HL-60/S4 (cell line): ENCODE data around the gene DGKG.

Experiments used
- in situ Hi-C: fragments of 300-500 bp; cut with MboI; formaldehyde crosslinking; loops from 2 replicates; pipeline ENCODE4 v1.14.3; 2022; ENCODE audit warnings: low sequenced_read_pairs

The DGKG gene

DNA sequence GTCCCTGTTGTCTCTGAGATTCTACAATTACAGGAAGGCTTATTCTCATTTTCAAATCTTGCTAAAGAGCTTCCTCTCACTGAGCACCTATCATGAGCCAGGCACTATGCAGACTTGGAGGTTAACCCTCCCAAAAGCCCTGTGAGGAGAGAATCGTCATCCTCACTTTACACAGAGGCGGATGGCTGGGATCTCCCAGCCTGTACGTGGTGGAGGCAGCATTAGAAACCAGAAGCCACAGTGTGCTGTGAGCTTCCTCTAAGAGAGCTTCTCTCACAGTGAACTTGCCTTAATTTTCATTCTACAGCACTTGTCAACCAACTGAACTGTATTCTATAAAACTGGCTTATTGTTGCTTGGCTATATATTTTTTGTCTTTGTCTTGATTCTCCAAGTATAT lies 6.1 kb upstream of the DGKG start:
- in situ Hi-C loops: no loop called here

GRCh38 chr3:186367631-186368030 lies 5.6 kb upstream of the DGKG start:
- in situ Hi-C loops: no loop called here

- in situ Hi-C loops: no loop called here
Observed at GRCh38 chr3:186366206-186366605, 4.2 kb upstream of the DGKG start.

DNA sequence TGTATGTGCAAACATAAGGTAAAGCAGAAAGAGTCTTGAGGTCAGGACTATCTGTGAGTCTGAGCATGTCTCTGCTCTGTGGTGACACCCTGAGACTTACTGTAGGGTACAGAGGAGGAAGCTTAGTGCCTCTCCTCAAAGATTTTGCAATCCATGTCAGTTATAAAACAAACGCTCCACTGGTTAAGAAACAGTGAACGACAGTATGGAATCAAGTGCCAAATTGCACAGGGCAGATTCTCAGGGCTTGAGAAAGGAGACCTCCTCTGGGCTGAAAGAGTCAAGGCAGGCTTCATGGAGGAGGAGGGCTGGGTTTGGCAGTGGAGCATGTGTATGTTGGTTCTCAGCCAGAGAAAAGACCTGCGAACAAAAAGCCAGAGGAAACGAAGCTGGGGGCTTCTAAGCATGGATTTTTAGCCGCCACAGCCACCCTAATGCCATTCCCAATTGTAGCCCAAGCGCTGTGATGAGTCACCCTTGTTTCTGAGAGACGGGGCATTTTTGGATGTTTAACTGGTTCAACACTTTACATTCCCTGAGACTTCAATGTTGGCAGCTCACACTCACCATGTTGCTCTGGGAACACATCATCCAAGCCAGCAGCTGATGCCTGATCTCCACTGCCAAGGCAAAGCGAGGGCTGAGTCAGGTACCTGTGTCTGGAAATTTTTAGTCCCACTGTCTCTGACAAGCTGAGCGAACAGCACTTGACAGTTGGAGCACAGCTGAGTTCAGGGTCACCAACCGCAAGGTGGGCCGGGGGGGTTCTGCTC lies 3.4 kb upstream of the DGKG start:
- in situ Hi-C loops: no loop called here

DNA sequence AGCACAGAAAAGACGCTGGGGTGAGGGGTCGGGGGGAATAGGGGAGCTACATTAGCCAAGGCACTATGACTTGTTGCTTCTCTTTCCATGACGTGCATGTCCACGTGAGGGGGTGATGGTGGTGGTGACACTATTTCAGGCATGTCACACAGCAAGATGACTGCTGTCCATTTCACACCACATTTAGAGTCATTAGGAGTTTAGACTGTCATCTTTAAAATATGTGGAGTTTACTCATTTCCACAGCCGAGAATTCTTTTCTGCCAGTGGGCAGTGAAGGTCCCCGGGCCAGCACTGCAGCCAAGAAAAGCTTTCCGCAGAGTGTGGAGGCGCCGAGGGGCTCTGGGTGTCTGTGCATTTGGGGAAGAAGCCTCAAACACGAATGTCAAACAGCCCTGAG lies 954 bp upstream of the DGKG start:
- in situ Hi-C loops: no loop called here

- in situ Hi-C loops: no loop called here
Observed at GRCh38 chr3:186362537-186362842, 456 bp upstream of the DGKG start.

- in situ Hi-C loops: no loop called here
Observed at GRCh38 chr3:186361246-186361761, 730 bp downstream of the DGKG start.

DNA sequence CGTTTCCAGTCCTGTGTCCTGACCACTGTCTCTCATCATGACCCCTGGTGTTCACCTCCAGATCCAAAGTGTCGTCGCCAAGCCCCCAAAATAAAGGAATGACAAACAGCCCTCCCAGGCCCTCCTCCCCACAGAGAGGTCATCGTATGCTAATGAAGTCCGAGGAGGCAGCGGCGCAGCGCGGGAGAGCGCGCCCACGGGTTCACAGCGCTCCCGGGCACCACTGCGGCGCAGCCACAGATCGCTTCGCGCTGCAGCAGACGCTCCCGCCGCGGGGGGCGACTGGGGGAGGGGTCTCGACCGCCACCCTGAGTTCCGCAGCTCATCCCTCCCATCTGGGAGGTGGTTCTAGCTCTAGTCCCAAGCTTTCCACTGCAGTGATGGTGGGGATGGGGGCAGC lies 1.3 kb downstream of the DGKG start:
- in situ Hi-C loops: no loop called here

DNA sequence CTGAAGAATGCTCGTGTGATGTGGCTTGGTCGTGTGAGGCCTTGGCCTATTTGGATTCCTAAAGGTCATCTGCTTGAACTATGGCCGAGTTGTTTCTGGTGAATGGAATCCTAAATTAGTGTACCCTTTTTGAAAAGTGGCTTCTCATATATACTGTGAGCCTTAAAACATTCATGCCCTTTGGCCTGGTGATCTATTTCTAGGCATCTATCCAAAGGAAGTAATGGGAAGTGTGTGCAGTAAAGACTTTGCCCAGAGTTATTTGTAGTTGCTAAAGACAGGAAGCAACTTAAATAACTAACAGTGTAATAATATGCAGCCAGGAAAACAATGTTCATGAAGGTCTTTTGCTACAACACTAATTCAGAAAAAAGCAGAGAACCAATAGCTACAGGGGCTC lies 3.0 kb downstream of the DGKG start:
- in situ Hi-C loops: no loop called here

- in situ Hi-C loops: no loop called here
Observed at GRCh38 chr3:186356152-186356551, 5.9 kb downstream of the DGKG start.

DNA sequence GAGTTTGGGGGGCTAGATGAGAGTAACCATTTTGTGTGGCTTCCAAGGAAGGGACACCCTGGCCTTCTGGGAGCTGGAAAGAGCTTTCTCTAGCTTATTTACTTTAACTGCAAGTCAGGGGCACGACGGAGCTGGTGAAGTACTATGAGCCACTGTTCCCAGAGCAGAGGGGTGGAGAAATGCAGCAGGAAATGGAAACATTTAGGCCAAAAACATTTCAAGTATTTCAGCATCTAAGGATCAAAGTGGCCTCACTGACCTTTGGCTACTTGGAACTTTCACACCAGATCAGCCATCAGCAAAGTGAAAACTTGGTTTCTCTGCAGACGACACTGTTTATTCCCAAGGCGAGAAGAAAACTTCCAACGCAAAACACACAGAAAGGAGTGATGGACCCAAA lies 7.9 kb downstream of the DGKG start:
- in situ Hi-C loops: no loop called here

DNA sequence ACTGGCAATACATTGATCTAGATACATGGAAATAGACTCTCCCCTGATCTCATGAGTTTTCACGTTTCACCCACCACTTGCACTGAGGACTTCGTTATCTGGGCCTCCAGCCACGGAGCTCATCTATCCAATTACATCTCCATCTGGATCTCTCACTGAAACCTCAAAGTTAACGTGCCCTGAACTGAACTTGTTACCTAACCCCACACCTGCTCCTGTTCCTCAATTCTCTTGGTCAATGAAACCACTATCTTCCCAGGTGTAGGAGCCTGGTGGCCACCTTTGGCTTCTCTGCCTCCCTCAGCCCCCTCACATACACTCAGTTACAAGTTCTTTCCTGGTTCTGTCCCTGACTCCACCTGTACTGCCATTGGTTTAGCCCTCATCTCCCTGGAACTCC lies 9.7 kb downstream of the DGKG start:
- in situ Hi-C loops: no loop called here

GRCh38 chr3:186342197-186342596 lies 19.8 kb downstream of the DGKG start:
- in situ Hi-C loops: no loop called here

GRCh38 chr3:186340204-186340603 lies 21.8 kb downstream of the DGKG start:
- in situ Hi-C loops: no loop called here

GRCh38 chr3:186339180-186339918 lies 22.7 kb downstream of the DGKG start:
- in situ Hi-C loops: no loop called here

DNA sequence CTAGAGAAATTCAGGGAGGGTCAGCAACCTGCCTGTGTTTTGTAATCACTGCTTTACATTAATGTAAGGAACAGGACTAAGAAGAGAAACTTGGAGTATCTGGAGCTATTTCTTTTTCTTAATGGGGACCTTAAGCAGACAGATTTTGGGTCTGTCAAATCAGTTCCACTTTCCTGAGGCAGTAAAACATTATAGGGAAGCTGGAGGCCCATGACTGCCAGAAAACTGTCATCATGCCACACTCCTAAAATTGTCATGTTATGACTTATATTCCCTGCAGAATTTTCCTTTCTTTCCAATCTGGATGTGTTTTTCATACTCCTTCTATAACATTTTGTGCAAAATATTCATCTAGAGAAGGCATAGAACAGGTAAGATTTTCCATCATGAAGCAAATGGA lies 28.8 kb downstream of the DGKG start:
- in situ Hi-C loops: no loop called here

GRCh38 chr3:186330772-186331460 lies 31.1 kb downstream of the DGKG start:
- in situ Hi-C loops: no loop called here

DNA sequence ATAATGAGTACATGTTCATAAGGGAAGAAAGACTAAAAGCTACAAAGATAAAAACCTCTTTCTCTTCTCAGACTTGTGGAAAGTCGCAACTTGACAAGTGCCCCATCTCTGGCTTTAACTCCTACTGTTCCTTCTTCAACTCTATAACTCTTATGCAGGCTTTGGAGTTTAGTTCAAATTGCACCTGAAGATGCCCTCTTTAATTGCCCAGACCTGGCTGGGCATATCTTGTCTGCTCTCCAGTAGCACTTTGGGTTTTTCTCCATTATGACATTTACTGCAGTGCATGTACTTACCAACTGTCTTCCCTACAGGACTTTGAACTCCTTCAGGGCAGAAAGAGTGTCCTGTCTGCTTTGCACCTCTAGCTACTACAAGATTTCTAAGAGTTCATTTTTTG lies 32.4 kb downstream of the DGKG start:
- in situ Hi-C loops: no loop called here

- in situ Hi-C loops: no loop called here
Observed at GRCh38 chr3:186327912-186328487, 34.0 kb downstream of the DGKG start.

DNA sequence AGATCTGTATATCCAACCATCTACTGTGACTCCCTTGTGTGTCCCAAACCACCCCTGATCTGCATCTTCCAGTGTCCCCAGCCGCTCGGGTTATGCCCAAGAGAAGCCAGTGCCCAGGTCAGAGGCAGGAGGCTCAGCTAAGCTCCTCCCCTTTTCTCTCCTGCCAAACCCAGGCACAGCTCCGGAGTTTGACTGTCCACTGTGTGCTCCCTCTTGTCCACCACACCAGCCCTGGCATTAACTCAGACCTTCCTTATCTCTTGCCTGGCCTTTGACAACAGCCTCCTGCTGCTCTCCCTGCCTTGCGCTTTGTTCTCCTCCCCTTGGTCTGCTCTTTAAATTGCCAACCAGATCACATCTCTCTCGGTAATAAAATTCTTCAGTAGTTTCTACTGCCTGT lies 39.3 kb downstream of the DGKG start:
- in situ Hi-C loops: no loop called here

DNA sequence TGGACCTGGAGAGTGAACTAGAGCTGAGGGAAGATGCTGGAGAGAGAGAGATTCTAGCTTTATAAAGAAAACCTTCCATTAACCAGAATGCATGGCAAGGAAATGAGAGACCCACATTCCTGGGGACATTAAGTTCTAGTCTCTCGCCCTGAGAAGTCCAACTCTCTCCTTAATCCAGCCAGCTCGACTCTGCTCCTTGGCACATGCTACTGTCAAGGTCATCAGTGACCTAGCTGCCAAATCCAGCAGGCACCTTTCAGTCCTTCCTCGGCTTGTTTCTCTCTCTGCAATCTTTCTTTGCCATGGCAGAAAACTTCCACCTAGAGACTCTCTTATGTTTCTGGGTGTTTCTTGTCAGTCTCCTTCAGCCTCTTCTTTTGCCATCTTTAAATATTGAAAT lies 40.3 kb downstream of the DGKG start:
- in situ Hi-C loops: no loop called here
